ENCODE measurements around the gene L2HGDH. TPM values are rescaled to one million over a fixed set of nuclear protein-coding genes. Genes with fewer than 3 reads are reported as not detected.

L2HGDH gene
- total and polyA plus RNA-seq, 9 of the 15 experiments (the other 6 are each of a cell fraction or from before 2014, with no cell fraction given): 1.7 to 16.1 (median 10.5) TPM

GRCh38 chr14:50308363-50308915 lies 3.6 kb downstream of the L2HGDH start:
- H3K79me2 ChIP-seq (ENCODE audit: control insufficient read depth, insufficient read depth, low read length): peaks cover 63% of the 10 kb centered on the region
- POLR2A ChIA-PET: no interaction called here
- 55% methylated on average over 3 of the region's 4 CpGs for WGBS (ENCODE audit: insufficient coverage, low coverage, missing lambda C conversion rate)
- BruUV-seq (replicated peaks): no TSS peak
- 0 out of 2 replicates have a peak, but pooled peaks cover under 1% of the 10 kb centered on the region for H3K9me3 ChIP-seq (replicated peaks; ENCODE audit: control insufficient read depth, insufficient read depth, low read depth, low read length)
- FAIRE-seq: no peak
- no peaks in the 10 kb centered on the region for H4K20me1 ChIP-seq (replicated peaks; ENCODE audit: control insufficient read depth, insufficient read depth, low read length)
- DNase-seq (ENCODE audit: extremely low read depth in 1 of 4, low spot score in 3 of 4): no peak
- H2AFZ ChIP-seq (ENCODE audit: low read depth, low read length): no peak overlapping the region
- H3K27ac ChIP-seq (ENCODE audit: extremely low read depth, low read depth, low read length): no peak overlapping the region
- in situ Hi-C loops (cut with MboI) (no loop called here), intact Hi-C loops (cut with micrococcal nuclease) (no loop called here)
- H3K27me3 ChIP-seq (ENCODE audit: control insufficient read depth in 2 of 2, insufficient read depth in 2 of 2, low read length in 2 of 2): no peaks in the 10 kb centered on the region
- no peaks in the 10 kb centered on the region for H3K9me1 ChIP-seq (ENCODE audit: control insufficient read depth, insufficient read depth, low read length)
- H3K36me3 ChIP-seq (ENCODE audit: control insufficient read depth, insufficient read depth, low read length): peaks cover 3% of the 10 kb centered on the region; the same call in 2 of the 3 replicates
- H3K4me3 ChIP-seq: no peak overlapping the region
- CTCF ChIA-PET (ENCODE audit: low intra/inter-chr PET ratio): interaction anchor here (0.7 kb wide), 1 partner anchor 215 kb away, joined by 5 read pairs; no protein-coding TSS in a partner anchor
- H3K9ac ChIP-seq (ENCODE audit: insufficient read depth in 1 of 2, low read depth in 2 of 2, low read length in 2 of 2): no peak overlapping the region
- no peak for ATAC-seq
- no peak overlapping the region for H3K4me2 ChIP-seq (ENCODE audit: insufficient read depth, low read length)
- peaks cover 16 to 18% of the 10 kb centered on the region in 2 experiments; a peak in 4 of 5 replicates for H3K4me1 ChIP-seq (replicated peaks in 1 of 2; ENCODE audit: control insufficient read depth in 2 of 2, insufficient read depth in 2 of 2, low read length in 2 of 2)
- TF ChIP-seq MAX (CRISPR knock-in tag; IDR thresholded peaks at IDR 0.05): no peak
- TF ChIP-seq GTF2E2 (tag; IDR thresholded peaks at IDR 0.05): no peak
- TF ChIP-seq SLC30A9 (CRISPR knock-in tag; IDR thresholded peaks at IDR 0.05): no peak
- TF ChIP-seq TOE1 (IDR thresholded peaks at IDR 0.05; ENCODE audit: borderline replicate concordance): no peak
- no peak for TF ChIP-seq TOE1 (CRISPR knock-in tag; IDR thresholded peaks at IDR 0.05; ENCODE audit: borderline replicate concordance, low read depth)
- no peak for TF ChIP-seq RBM15 (IDR thresholded peaks at IDR 0.05; ENCODE audit: insufficient read depth, low read length)
- no peak for TF ChIP-seq ARID3A (IDR thresholded peaks at IDR 0.05; ENCODE audit: borderline replicate concordance, low read depth, low read length)
- 0 out of 2 replicates have a peak, but pooled peaks have one; percentile 24 for TF ChIP-seq SOX6 (IDR thresholded peaks at IDR 0.05)
- TF ChIP-seq RUNX1 (IDR thresholded peaks at IDR 0.05; ENCODE audit: low read depth): no peak
- 0 out of 2 replicates have a peak, but pooled peaks have one; percentile 48 for TF ChIP-seq ZNF232 (CRISPR knock-in tag; IDR thresholded peaks at IDR 0.05)
- TF ChIP-seq CREB1 (IDR thresholded peaks at IDR 0.05): no peak
- TF ChIP-seq CREB1 (CRISPR knock-in tag; IDR thresholded peaks at IDR 0.05): no peak
- peak; percentile 63 for TF ChIP-seq RBM25 (IDR thresholded peaks at IDR 0.05; ENCODE audit: low read depth, low read length, severe bottlenecking)
- TF ChIP-seq ZKSCAN8 (CRISPR knock-in tag; IDR thresholded peaks at IDR 0.05): no peak
- TF ChIP-seq ELF1 (tag; IDR thresholded peaks at IDR 0.05): no peak
- no peak for TF ChIP-seq FOXA1 (IDR thresholded peaks at IDR 0.05; ENCODE audit: borderline replicate concordance)
- no peak for TF ChIP-seq GTF2B (IDR thresholded peaks at IDR 0.05; ENCODE audit: extremely low read depth, insufficient read length)
